B cell (primary cell): ENCODE data around the gene ALG2. TPM values are rescaled to one million over a fixed set of nuclear protein-coding genes. Genes with fewer than 3 reads are reported as not detected.

ENCODE experiments used
- ATAC-seq: fragments of 200-7000 bp; cut with Tn5 transposase; one replicate; pipeline ENCODE4 v1.10.0; 2021; ENCODE audit warnings: low read depth, mild to moderate bottlenecking, moderate number of reproducible peaks, moderate library complexity
- CTCF ChIA-PET: fragments of 350-600 bp; sonication (Branson Sonifier 250); formaldehyde crosslinking; loops from one replicate; lab custom pipeline; 2021; ENCODE audit warnings: antibody characterized with exemption, inconsistent platforms; lab: Charles Lee
- POLR2A ChIA-PET: fragments of 350-600 bp; sonication (Branson Sonifier 250); formaldehyde crosslinking; loops from one replicate; lab custom pipeline; 2021; ENCODE audit warnings: antibody characterized with exemption; lab: Charles Lee
- DNase-seq: peaks from one replicate; pipeline ENCODE4 v3.0.0; 2013
- H2AFZ ChIP-seq: 2 replicates; pipeline ENCODE4 v1.6.1; 2012; ENCODE audit warnings: mild to moderate bottlenecking, low read depth, low read length; ENCODE audit not compliant: insufficient read depth, poor library complexity, severe bottlenecking
- H3K27ac ChIP-seq, 2 donors: 1 replicate in 1 of 2; 2 replicates in 1 of 2; pipeline ENCODE4 v1.5.1; 2012 to 2013; ENCODE audit warnings: low read length in 2 of 2, mild to moderate bottlenecking in 2 of 2, moderate library complexity in 1 of 2
- H3K27me3 ChIP-seq, 4 experiments: fragments of 200-600 bp in 1 of 4; sonication (generic) in 1 of 4; replicated peaks in 1 of 4; 1 replicate in 2 of 4; 2 replicates in 2 of 4; pipeline versions ENCODE4 v1.6.1 to v1.7.0; 2013 to 2016; ENCODE audit warnings: low read length in 3 of 4, mild to moderate bottlenecking in 2 of 4, mixed read lengths in 1 of 4, moderate library complexity in 1 of 4; ENCODE audit not compliant: insufficient read depth in 4 of 4, control insufficient read depth in 3 of 4; ENCODE audit errors: control extremely low read depth in 1 of 4
- H3K36me3 ChIP-seq, 2 experiments: replicated peaks in 1 of 2; 1 replicate in 1 of 2; 2 replicates in 1 of 2; pipeline versions ENCODE4 v1.6.1 to v1.7.1; 2013; ENCODE audit warnings: low read length in 1 of 2; ENCODE audit not compliant: insufficient read depth in 2 of 2, control insufficient read depth in 1 of 2; ENCODE audit errors: control extremely low read depth in 1 of 2, extremely low read depth in 1 of 2
- H3K4me1 ChIP-seq, 2 donors: fragments of 200-600 bp in 1 of 2; sonication (generic) in 1 of 2; 1 replicate in 1 of 2; 2 replicates in 1 of 2; pipeline versions ENCODE4 v1.5.1 to v1.6.1; 2013 to 2017; ENCODE audit warnings: low read length in 2 of 2; ENCODE audit not compliant: control insufficient read depth in 2 of 2, insufficient read depth in 2 of 2
- H3K4me2 ChIP-seq: replicated peaks from 2 replicates; pipeline ENCODE3; 2012; ENCODE audit warnings: mild to moderate bottlenecking, low read depth, low read length; ENCODE audit not compliant: poor library complexity, severe bottlenecking
- H3K4me3 ChIP-seq, 5 experiments: fragments of 200-600 bp in 1 of 5; sonication (generic) in 1 of 5; 1 replicate in 3 of 5; 2 replicates in 2 of 5; pipeline versions ENCODE4 v1.5.1 to v1.7.0; 2011 to 2016; ENCODE audit warnings: low read length in 4 of 5, mild to moderate bottlenecking in 4 of 5, low read depth in 2 of 5, control low read depth in 1 of 5, moderate library complexity in 1 of 5; ENCODE audit not compliant: insufficient read depth in 1 of 5; ENCODE audit errors: control extremely low read depth in 1 of 5, extremely low read depth in 1 of 5
- H3K79me2 ChIP-seq: fragments of 200-600 bp; sonication (generic); one replicate; pipeline ENCODE4 v1.6.0; 2016; ENCODE audit warnings: low read length; ENCODE audit not compliant: control insufficient read depth, insufficient read depth
- H3K9ac ChIP-seq: fragments of 200-600 bp; sonication (generic); 2 replicates; pipeline ENCODE4 v1.6.1; 2017; ENCODE audit warnings: mild to moderate bottlenecking, low read length, moderate library complexity
- H3K9me3 ChIP-seq, 3 donors: one replicate each; pipeline versions ENCODE4 v1.6.1 to v1.7.1; 2013; ENCODE audit warnings: low read length in 2 of 3; ENCODE audit not compliant: control insufficient read depth in 2 of 3, insufficient read depth in 1 of 3; ENCODE audit errors: control extremely low read depth in 1 of 3
- H4K20me1 ChIP-seq: 2 replicates; pipeline ENCODE4 v1.6.0; 2012; ENCODE audit warnings: mild to moderate bottlenecking, low read length; ENCODE audit not compliant: insufficient read depth, control insufficient read depth, poor library complexity, severe bottlenecking
- H3K27ac Mint-ChIP-seq: one replicate; pipeline ENCODE4 v1.8.0; 2021; ENCODE audit warnings: mixed read lengths
- H3K27me3 Mint-ChIP-seq: one replicate; pipeline ENCODE4 v1.8.0; 2021; ENCODE audit warnings: mixed read lengths
- H3K4me1 Mint-ChIP-seq: one replicate; pipeline ENCODE4 v1.8.0; 2021; ENCODE audit warnings: mixed read lengths
- H3K4me3 Mint-ChIP-seq: one replicate; pipeline ENCODE4 v1.8.0; 2021; ENCODE audit warnings: mixed read lengths
- H3K9me3 Mint-ChIP-seq: one replicate; pipeline ENCODE4 v1.8.0; 2022; ENCODE audit warnings: mixed read lengths; ENCODE audit not compliant: insufficient read depth
- CTCF ChIP-seq: fragments of 200-600 bp; IDR thresholded peaks from one replicate; pipeline ENCODE4 v1.8.0; 2022; ENCODE audit warnings: antibody characterized with exemption, mild to moderate bottlenecking
- EZH2 ChIP-seq: IDR thresholded peaks from 2 replicates; pipeline ENCODE4 v1.6.1; 2012; ENCODE audit warnings: borderline replicate concordance, low read depth, mild to moderate bottlenecking, moderate library complexity, low read length; ENCODE audit not compliant: insufficient read depth, poor library complexity, severe bottlenecking
- WGBS: methylation state at CpG from one replicate; pipeline ENCODE4 v1.1.5; 2013; ENCODE audit warnings: missing lambda C conversion rate; ENCODE audit not compliant: insufficient coverage; 5-methylcytosine and 5-hydroxymethylcytosine counted together
- intact Hi-C: fragments of 100-400 bp; cut with micrococcal nuclease; formaldehyde crosslinking; loops from one replicate; pipeline ENCODE4 v1.10.0; 2022
- polyA plus RNA-seq: library from polyadenylated mRNA; depleted of rRNA; stranded (reverse); fragments of >200 nt; gene quantifications from 2 replicates; pipeline ENCODE4 v1.2.3, GENCODE V29; 2012
- total RNA-seq, 2 donors: library from RNA; stranded (reverse); fragments of 120-200 nt in 1 of 2; gene quantifications; 1 replicate in 1 of 2; 2 replicates in 1 of 2; pipeline versions ENCODE4 v1.2.3 to v1.2.4, GENCODE V29; 2013 to 2022

The ALG2 gene
- total and polyA plus RNA-seq, 2 donors (not counting 1 experiment from before 2014, with no cell fraction given): 14.3 to 46.3 TPM

- H4K20me1 ChIP-seq: no peaks in the 10 kb centered on the region
- no peak overlapping the region for H3K9ac ChIP-seq
- no peak overlapping the region for H3K4me3 ChIP-seq
- no peak for TF ChIP-seq EZH2
- TF ChIP-seq CTCF: no peak
- peak overlapping the region in 1 of 2 donors; percentile 46 for H3K27ac ChIP-seq
- no peaks in the 10 kb centered on the region for H3K36me3 ChIP-seq
- no peaks in the 10 kb centered on the region for H3K9me3 ChIP-seq
- peaks cover 49 to 67% of the 10 kb centered on the region in 2 donors for H3K4me1 ChIP-seq
- H3K4me2 ChIP-seq: no peak overlapping the region
- no peaks in the 10 kb centered on the region for H3K9me3 Mint-ChIP-seq
- H3K27me3 ChIP-seq: no peaks in the 10 kb centered on the region
- H3K4me3 Mint-ChIP-seq: peak overlapping the region; percentile 62
- WGBS: 24% methylated on average over 7 of the region's 10 CpGs
- ChIA-PET POLR2A (interaction anchor here (0.6 to 2.1 kb wide), 7 partner anchors 16 to 860 kb away, joined by 3 to 6 read pairs (median 3); partner anchors contain the start of genes ALG2, NR4A3 and SEC61B), CTCF (interaction anchor here (0.6 to 11.1 kb wide), 38 partner anchors 8 to 1141 kb away, joined by 3 to 185 read pairs (median 6); partner anchors contain the start of genes ALG2, NR4A3 and SEC61B)
- H3K79me2 ChIP-seq: no peaks in the 10 kb centered on the region
- no peak for DNase-seq
- ATAC-seq: no peak
- H3K4me1 Mint-ChIP-seq: peaks cover 90% of the 10 kb centered on the region
- H2AFZ ChIP-seq: peak overlapping the region; percentile 77
- intact Hi-C loops: loop anchor here (1.0 to 10.0 kb wide), 13 partner anchors 17 to 1139 kb away; partner anchors contain the start of genes SEC61B and STX17
- peak overlapping the region; percentile 84 for H3K27ac Mint-ChIP-seq
- no peaks in the 10 kb centered on the region for H3K27me3 Mint-ChIP-seq
These were observed 37.6 kb downstream of the ALG2 start for GRCh38 chr9:99184110-99184474.

- no peak for TF ChIP-seq CTCF
- TF ChIP-seq EZH2: no peak
- Mint-ChIP-seq H3K27me3 (no peaks in the 10 kb centered on the region), H3K9me3 (no peaks in the 10 kb centered on the region), H3K27ac (peak overlapping the region; percentile 84), H3K4me3 (peak overlapping the region; percentile 23), H3K4me1 (peaks cover 94% of the 10 kb centered on the region)
- Histone ChIP-seq H3K36me3 (no peaks in the 10 kb centered on the region), H3K4me3 (no peak overlapping the region), H3K27me3 (no peaks in the 10 kb centered on the region), H3K27ac (peak overlapping the region in 1 of 2 donors; percentile 46), H4K20me1 (no peaks in the 10 kb centered on the region), H3K9me3 (no peaks in the 10 kb centered on the region), H3K79me2 (no peaks in the 10 kb centered on the region), H3K9ac (no peak overlapping the region), H2AFZ (no peak overlapping the region), H3K4me1 (peaks cover 51 to 71% of the 10 kb centered on the region in 2 donors), H3K4me2 (no peak overlapping the region)
- ATAC-seq (no peak), DNase-seq (no peak)
- intact Hi-C loops: loop anchor here (1.0 to 10.0 kb wide), 13 partner anchors 16 to 1140 kb away; partner anchors contain the start of genes SEC61B and STX17
- no CpG with 5 or more reads among the region's 3 CpGs for WGBS
- ChIA-PET POLR2A (interaction anchor here (1.1 to 1.9 kb wide), 2 partner anchors 16 to 636 kb away, joined by 3 to 6 read pairs; no protein-coding TSS in a partner anchor), CTCF (interaction anchor here (1.0 to 11.1 kb wide), 9 partner anchors 9 to 827 kb away, joined by 3 to 185 read pairs (median 8); partner anchors contain the start of gene NR4A3)
These were observed 38.1 kb downstream of the ALG2 start for GRCh38 chr9:99183616-99184015.
